K562 (cell line): ENCODE results near the gene SLC4A9. TPM values are rescaled to one million over a fixed set of nuclear protein-coding genes. Genes with fewer than 3 reads are reported as not detected.

Source experiments
- CBX8 ChIP-seq: fragments of 200-600 bp; sonication (generic); IDR thresholded peaks from 2 replicates; pipeline ENCODE4 v1.6.1; 2012; ENCODE audit warnings: borderline replicate concordance, mixed run types, low read depth, mild to moderate bottlenecking, moderate library complexity, mixed read lengths, low read length, control low read depth, inconsistent platforms; ENCODE audit not compliant: poor library complexity, severe bottlenecking; ENCODE audit errors: extremely low read depth
- ELF4 ChIP-seq: fragments of 450-650 bp; formaldehyde crosslinking; IDR thresholded peaks from 2 replicates; pipeline ENCODE4 v1.4.0; 2022; ENCODE audit warnings: missing genetic modification characterization
- ETV5 ChIP-seq: sonication (generic); formaldehyde crosslinking; IDR thresholded peaks from 2 replicates; pipeline ENCODE4 v1.4.0; 2020; ENCODE audit warnings: low read depth, mild to moderate bottlenecking, missing genetic modification reagents
- KDM4B ChIP-seq, 2 experiments: fragments of 450-650 bp in 1 of 2; sonication (generic) in 1 of 2; IDR thresholded peaks; 2 replicates each; pipeline ENCODE4 v1.6.1; 2016 to 2017; ENCODE audit warnings: borderline replicate concordance in 2 of 2, antibody characterized with exemption in 1 of 2, low read depth in 1 of 2, mild to moderate bottlenecking in 1 of 2
- MEF2D ChIP-seq: conservative IDR thresholded peaks from 2 replicates; pipeline ENCODE4 v1.6.1; 2016; ENCODE audit warnings: low read depth, missing genetic modification characterization, missing compliant biosample characterization
- MEIS2 ChIP-seq: fragments of 450-650 bp; IDR thresholded peaks from 2 replicates; pipeline ENCODE4 v1.6.1; 2014; ENCODE audit warnings: mild to moderate bottlenecking; ENCODE audit not compliant: partially characterized antibody
- NELFE ChIP-seq: IDR thresholded peaks from 2 replicates; pipeline ENCODE4 v1.6.1; 2011; ENCODE audit warnings: mild to moderate bottlenecking; ENCODE audit not compliant: insufficient read depth, insufficient read length
- NEUROD1 ChIP-seq: fragments of 150-350 bp; IDR thresholded peaks from 2 replicates; pipeline ENCODE4 v1.6.1; 2014; ENCODE audit warnings: borderline replicate concordance, low read length, low read depth; ENCODE audit not compliant: partially characterized antibody
- NR0B1 ChIP-seq: fragments of 450-650 bp; IDR thresholded peaks from one replicate; pipeline ENCODE4 v1.6.1; 2018; ENCODE audit warnings: mild to moderate bottlenecking, moderate library complexity; ENCODE audit not compliant: partially characterized antibody
- REST ChIP-seq, 2 experiments: fragments of 450-650 bp; formaldehyde crosslinking in 1 of 2; IDR thresholded peaks; 2 replicates each; pipeline versions ENCODE4 v1.4.0 to v1.6.1; 2014 to 2020; ENCODE audit warnings: mild to moderate bottlenecking in 2 of 2, borderline replicate concordance in 1 of 2, low read depth in 1 of 2
- THAP7 ChIP-seq: fragments of 250-450 bp; sonication (Bioruptor Pico); IDR thresholded peaks from 2 replicates; pipeline ENCODE4 v1.5.0; 2021
- TOE1 ChIP-seq, 2 experiments: fragments of 450-650 bp in 1 of 2; sonication (generic) in 1 of 2; formaldehyde crosslinking in 1 of 2; IDR thresholded peaks; 2 replicates each; pipeline versions ENCODE4 v1.7.1 to v1.8.0; 2016 to 2022; ENCODE audit warnings: borderline replicate concordance in 2 of 2, mild to moderate bottlenecking in 2 of 2, antibody characterized with exemption in 1 of 2, inconsistent platforms in 1 of 2, low read depth in 1 of 2, missing genetic modification reagents in 1 of 2, moderate library complexity in 1 of 2
- ZNF699 ChIP-seq: fragments of 250-450 bp; sonication (Bioruptor Pico); IDR thresholded peaks from 2 replicates; pipeline ENCODE4 v1.8.0; 2021; ENCODE audit warnings: mild to moderate bottlenecking, moderate library complexity; ENCODE audit not compliant: insufficient replicate concordance
- ZSCAN32 ChIP-seq: fragments of 450-650 bp; formaldehyde crosslinking; IDR thresholded peaks from 2 replicates; pipeline ENCODE4 v1.4.0; 2020; ENCODE audit warnings: mild to moderate bottlenecking, moderate library complexity
- polyA plus RNA-seq, 8 experiments: library from polyadenylated mRNA; depleted of rRNA in 4 of 8; stranded (reverse) in 5 of 8; unstranded in 3 of 8; fragments of >200 nt; fragmentation: Nextera tagmentation in 2 of 8; fragmentation: Illumina TruSeq in 1 of 8; extraction: Ambion mirVana in 2 of 8; extraction: Trizol in 1 of 8; gene quantifications; 2 replicates each; pipeline versions ENCODE4 v1.2.1 to v1.2.3, GENCODE V29; 2011 to 2014; ENCODE audit warnings: inconsistent platforms in 1 of 8, missing spikeins in 1 of 8
- total RNA-seq, 7 experiments: library from RNA; depleted of rRNA in 6 of 7; stranded (reverse); fragments of >200 nt in 6 of 7; fragmentation: Illumina TruSeq in 2 of 7; extraction: Trizol in 2 of 7; gene quantifications; 2 replicates each; pipeline versions ENCODE4 v1.2.1 to v1.2.3, GENCODE V29; 2011 to 2021; ENCODE audit warnings: low replicate concordance in 1 of 7

Gene SLC4A9
- total and polyA plus RNA-seq, 9 of the 15 experiments (the other 6 are each of a cell fraction or from before 2014, with no cell fraction given), result 0.05 to 0.13 TPM; not detected in 7

- no peak for TF ChIP-seq THAP7 (CRISPR knock-in tag)
- peak; percentile 93 for TF ChIP-seq REST (IDR thresholded peaks at IDR 0.05; ENCODE audit: borderline replicate concordance)
- peak; percentile 89 for TF ChIP-seq REST (CRISPR knock-in tag; IDR thresholded peaks at IDR 0.05; ENCODE audit: low read depth)
- TF ChIP-seq ZNF699, result no peak
- no peak for TF ChIP-seq MEF2D (tag)
- 0 out of 2 replicates have a peak, but pooled peaks have one; percentile 31 for TF ChIP-seq ELF4 (CRISPR knock-in tag)
- TF ChIP-seq CBX8, result no peak
- TF ChIP-seq ETV5, result no peak
- TF ChIP-seq TOE1 (IDR thresholded peaks at IDR 0.05; ENCODE audit: borderline replicate concordance), result peak; percentile 99
- TF ChIP-seq TOE1 (CRISPR knock-in tag; IDR thresholded peaks at IDR 0.05; ENCODE audit: borderline replicate concordance, low read depth), result no peak
- TF ChIP-seq ZSCAN32 (CRISPR knock-in tag), result no peak
- TF ChIP-seq NELFE, result no peak
- TF ChIP-seq NR0B1, result no peak
- TF ChIP-seq KDM4B (IDR thresholded peaks at IDR 0.05; ENCODE audit: borderline replicate concordance in 2 of 2, low read depth in 1 of 2), result no peak
- TF ChIP-seq MEIS2, result no peak
- no peak for TF ChIP-seq NEUROD1
Observed at GRCh38 chr5:140402258-140403074, 42.5 kb downstream of the SLC4A9 start (continued).
